Suppressor macrophage (primary cell): ENCODE measurements around the gene ELL2.
A peak's percentile ranks its signal among the peaks of the same experiment; 100 is the strongest.

Source experiments
- DNase-seq, 4 experiments: peaks; one replicate each; pipeline ENCODE4 v3.0.0-alpha.2; 2020 to 2022

The ELL2 gene

DNA sequence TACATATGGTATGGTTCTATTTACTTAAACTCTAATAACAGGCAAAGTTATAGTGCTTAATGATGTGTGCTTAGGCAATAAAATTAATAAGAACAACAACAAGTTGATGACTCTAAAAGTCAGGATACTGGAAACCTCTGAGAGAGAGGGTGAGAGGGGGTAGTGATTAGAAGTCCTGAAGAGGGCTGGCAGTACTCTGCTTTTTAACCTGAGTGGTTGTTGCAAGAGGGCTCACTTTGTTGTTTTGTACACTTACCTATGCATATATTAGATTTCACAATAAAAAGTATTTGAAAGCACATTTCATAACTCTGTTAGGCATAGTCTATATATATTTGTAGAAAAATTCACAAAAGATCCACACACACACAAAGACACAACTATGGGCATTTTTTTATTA is 21.4 kb upstream of the ELL2 start:
- no peak for DNase-seq

GRCh38 chr5:95976606-95977005 is 15.0 kb upstream of the ELL2 start:
- DNase-seq, result no peak

DNA sequence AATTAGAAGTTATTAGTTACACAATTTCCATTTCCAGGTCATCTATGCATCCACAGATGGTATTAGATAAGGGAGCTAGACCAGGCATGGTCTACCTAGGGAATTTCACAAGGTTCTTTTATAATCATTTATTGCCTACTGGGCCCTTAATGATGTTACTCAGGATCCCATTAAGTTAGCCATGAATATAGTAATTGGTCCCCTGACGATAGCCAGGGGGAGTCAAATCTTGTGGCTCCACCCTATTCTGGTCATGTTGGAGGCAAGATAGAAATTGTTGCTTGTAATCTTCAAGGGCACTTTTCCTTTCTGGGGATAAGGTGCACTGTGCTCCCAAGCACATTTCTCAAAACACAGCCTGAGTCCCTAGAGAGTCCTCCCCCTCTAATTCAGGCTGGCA is 14.1 kb upstream of the ELL2 start:
- no peak for DNase-seq

DNA sequence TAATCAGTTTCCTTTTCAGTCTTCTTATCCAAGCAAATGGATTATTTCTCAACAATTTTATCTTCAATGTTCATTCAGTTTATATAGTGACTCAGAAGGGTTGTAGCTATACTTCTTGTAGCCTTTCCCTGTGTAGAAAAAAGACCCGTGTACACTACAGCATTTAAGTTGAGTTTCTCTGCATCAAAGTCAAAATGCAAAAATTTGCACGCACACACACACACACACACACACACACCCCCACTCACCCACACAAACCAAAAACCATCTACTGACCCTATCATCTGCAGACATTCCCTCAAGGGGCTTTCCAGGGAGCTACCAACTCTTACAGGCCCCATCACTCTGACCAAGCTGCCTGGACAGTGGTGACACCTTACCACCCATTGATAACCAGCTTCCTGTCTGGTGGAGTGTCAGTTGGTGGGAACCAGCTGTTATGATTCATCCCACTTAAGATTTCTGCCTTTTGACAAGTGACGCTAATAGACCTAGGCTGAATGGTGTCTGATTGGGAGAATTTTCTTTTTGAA is 12.2 kb upstream of the ELL2 start:
- peak in 1 of 4 experiments; percentile 35 for DNase-seq

DNA sequence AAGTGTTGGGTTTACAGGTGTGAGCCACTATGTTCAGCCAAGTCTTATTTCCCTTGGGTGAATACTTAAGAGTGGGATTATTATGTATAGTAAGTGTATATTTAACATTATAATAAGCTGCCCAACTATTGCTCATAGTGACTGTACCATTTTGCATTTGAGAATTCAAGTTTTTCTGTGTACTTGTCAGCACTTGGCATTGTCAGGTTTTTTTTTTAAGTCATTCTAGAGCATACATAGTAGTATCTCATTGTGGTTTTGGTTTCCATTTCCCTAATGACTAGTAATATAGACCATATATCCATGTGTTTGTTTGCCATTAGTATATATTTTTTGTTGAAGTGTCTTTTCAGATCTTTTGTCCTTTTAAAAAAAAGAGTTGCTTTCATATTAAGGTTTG is 10.5 kb upstream of the ELL2 start:
- no peak for DNase-seq

- no peak for DNase-seq
These were observed 8.7 kb upstream of the ELL2 start for GRCh38 chr5:95970359-95970704.

- peak in 3 of 4 experiments; percentile 26 to 83 (median 79) for DNase-seq
These were observed 8.2 kb upstream of the ELL2 start for GRCh38 chr5:95969651-95970358.

DNA sequence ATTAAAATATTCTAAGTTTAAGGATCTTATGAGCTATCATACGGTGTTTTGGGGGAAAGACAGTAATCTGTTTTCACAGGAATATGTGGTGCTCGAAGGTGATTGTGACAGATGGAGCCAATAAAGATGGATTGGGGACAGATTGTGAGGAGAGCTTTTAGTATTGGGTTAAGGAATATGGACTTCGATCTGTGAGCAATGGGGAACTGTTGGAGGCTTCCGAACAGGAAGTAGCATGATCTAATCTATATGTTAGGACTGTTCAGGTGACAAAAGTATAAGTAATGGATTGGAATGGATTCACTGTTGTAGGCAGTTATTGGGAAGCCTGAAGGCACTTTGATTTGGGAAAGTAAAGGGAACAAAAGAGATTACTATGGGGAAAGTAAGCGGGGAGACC is 7.4 kb upstream of the ELL2 start:
- no peak for DNase-seq

DNA sequence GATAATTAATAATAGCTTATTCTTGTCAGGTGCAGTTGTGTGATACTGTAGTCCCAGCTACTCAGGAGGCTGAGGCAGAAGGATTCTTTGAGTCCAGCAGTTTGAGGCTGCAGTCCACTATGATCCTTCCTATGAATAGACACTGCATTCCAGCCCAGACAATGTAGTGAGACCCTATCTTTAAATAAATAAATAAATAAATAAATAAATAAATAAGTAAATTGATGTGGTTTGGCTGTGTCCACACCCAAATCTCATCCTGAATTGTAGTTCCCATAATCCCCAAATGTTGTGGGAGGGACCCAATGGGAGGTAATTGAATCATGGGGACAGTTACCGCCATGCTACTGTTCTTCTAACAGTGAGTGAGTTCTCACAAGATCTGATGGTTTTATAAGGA is 5.6 kb upstream of the ELL2 start:
- DNase-seq, result no peak

DNA sequence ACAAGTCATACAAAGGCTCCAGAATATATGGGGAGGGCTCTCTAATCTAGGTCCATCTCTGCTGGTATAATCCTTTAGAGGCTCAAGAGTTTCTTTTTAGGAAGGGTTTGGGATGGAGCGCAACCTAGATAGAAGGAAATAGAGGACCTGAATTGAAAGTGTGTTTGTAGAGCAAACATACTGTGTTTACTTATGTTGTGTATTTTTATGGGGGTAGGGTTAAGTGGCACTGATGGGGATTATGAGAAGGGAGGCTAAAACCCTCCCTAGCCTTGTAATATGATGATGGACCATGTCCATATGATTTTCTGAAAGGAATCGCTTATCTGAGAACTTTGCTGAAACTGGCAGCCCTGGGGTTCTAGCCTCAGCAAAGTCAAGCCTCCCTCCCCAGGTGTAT is 4.4 kb upstream of the ELL2 start:
- no peak for DNase-seq

DNA sequence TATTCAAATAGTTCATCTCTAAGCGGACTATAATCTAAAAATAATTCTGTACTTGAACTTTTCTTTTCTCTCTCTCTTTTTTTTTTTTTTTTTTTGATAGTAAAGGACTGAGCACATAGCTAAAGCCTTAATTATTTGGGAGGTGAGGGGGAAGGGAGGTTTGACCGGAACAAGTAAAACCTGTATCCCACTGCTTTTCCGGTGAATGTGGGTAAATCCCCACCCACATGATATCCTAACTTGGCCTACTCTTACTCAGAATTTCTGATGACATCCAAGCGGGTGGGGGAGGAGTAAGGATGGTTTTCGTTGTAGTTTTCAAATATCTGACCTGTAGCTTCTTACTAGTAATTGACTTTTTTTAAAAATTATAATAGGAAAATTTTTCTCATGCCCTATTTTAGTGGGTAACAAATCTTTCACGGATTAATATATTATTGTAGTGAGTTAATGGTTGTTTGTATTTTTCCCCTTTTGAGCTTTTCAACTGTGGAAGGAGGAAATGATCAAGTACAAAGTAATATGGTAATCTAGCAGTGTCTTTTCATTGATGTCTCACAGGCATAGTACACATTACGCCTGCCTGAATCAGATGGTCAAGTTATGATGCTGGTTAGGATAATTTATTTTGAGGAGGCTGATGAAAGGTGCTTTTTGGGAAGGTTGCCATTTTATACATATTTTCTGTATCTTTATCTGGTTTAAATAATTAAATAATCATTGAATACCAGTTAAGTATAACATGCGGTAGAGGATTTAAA is 2.2 kb upstream of the ELL2 start:
- peak in 1 of 4 experiments; percentile 11 for DNase-seq

GRCh38 chr5:95962785-95963184 is 1.1 kb upstream of the ELL2 start:
- no peak for DNase-seq

- DNase-seq, result no peak
These were observed 773 bp upstream of the ELL2 start for GRCh38 chr5:95962475-95962773.

- peak; percentile 93 to 97 (median 94) for DNase-seq
These were observed 709 bp downstream of the ELL2 start for GRCh38 chr5:95960667-95961616.

DNA sequence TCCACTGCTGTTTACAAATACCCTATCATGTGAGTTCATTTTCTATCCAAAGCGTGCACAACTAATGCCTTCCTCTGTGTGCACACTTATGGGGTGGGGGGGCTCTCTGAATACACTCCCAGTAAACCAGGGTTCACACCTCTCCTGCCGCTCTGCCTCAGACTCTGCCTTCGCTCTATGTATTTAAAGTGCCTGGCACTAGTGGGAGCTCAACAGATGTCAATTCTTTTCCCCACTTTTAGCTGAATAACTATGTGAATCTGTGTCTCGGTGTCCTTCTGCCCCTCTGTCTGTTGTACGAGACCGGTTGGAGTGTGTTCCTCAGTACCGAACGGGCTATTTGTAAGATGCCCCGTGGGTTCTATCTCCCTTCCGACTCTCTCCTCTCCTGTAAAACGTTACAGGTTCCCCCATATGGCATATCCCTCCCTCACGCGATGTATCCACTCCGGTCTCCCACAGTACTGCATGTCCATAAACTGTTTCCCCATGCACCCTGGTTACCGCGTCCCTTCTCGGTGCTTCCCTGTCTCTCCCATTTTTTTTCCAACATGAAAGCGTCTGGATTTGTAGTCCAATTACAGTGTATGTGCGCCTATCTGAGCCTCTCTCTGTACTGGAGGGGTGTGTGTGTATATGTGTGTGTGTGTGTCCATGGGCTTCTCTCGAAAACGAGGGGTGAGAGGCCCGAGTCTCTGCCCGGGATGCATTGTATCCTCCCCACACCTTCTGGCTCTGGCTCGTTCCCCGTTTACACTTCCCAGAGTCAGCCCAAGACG is 1.6 kb downstream of the ELL2 start:
- peak in 3 of 4 experiments; percentile 32 to 44 (median 35) for DNase-seq

DNA sequence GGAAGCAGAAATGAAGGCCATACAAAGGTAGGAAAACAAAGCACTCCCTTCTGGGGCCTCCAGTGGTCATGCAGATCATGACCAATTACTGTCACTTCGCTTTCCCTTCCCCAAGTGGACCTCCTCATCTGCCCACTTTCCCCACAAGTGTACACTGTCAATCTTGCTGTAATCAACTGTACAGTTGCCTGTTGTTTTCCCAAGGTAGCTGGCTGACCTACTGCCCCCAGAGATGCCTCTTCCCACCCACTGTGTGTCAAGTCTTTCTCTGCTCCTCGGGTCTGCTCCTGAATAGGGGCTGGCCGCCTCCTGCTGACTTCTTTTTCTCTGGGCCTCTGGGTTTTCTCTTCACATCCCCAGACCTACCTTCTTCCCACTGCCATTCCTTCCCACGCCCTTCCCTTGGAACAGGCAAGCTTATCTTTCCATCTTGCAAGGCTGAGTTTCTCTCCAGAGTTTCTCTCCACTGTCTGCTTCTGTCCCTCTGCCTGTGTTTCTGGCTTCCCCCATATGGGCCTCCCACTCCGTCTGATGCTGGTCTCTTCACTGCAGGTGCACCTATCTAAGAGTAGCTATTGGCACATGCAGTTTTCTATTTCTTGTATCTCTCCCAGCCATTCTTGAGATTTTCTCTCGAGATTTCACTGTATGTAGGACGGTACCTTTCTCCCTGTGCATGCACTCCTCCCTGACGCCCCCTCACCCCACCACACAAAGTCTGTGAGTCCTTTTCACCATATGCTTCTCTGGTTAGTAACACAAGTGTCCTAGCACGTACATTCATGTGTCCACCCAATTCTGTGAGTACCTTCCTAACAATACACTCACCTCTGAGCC is 2.4 kb downstream of the ELL2 start:
- DNase-seq, result peak in 2 of 4 experiments; percentile 24 to 38

DNA sequence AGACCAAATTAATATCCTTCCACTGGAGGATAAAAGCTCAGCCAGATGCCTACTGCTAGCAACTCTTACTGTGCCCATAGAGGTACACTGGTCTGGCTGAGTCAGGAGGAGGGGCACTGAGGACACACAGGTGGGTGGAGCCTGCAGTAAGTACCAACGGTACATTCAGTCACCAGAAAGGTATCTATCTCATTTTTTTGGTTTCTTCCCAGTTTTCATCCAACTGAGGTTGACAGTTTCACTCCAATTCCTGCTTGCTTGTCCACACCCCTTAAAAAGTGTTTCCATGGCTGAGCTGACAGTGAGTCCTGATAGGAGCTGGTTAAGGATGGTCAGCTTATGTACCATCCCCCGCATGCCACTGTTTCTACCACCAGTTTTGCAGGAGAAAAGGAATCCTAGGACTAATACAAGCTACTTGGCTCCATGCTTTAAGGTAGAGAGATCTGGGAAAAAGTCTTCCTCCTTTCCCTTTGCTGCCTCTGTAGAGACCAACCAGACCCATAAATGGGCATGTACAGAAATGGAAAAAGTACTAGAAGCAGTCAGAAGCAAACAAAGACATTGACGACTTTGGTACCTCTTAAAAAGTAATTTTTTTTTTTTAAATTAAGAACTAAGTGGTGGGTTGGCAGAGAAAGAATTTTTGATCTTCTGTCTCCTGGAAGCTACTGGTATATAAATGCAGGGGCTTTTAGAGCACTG is 3.2 kb downstream of the ELL2 start:
- DNase-seq, result no peak

GRCh38 chr5:95957561-95958203 is 4.0 kb downstream of the ELL2 start:
- peak in 2 of 4 experiments; percentile 14 to 40 for DNase-seq

DNA sequence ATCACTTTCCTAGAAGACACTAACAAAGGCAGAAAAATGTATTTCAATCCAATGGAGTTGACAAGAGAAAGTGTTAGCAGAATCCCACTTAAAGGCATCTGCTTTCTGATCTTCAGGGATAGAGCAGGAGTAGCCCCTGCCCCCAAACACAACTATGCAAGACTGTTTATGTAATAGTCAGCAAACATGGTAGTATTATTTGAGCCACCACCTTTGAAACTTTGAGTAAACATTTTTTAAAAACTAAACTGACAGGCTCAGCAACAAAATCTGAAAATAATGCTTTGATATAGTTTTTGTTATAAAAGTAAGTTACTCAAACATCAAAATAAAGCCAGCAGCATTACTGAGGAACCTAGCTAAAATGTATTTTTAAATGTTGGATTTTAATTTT is 4.8 kb downstream of the ELL2 start:
- DNase-seq, result no peak
